Keratinocyte (primary cell): ENCODE results near the gene ATP11A.

Source experiments
- CTCF ChIP-seq, 3 experiments: IDR thresholded peaks in 1 of 3; conservative IDR thresholded peaks in 1 of 3; optimal IDR thresholded peaks in 1 of 3; 2 replicates in 2 of 3; 3 replicates in 1 of 3; pipeline versions ENCODE3 to v1.5.1; 2011; ENCODE audit warnings: low read length in 3 of 3, mild to moderate bottlenecking in 3 of 3, moderate library complexity in 2 of 3, control low read depth in 1 of 3, inconsistent platforms in 1 of 3; ENCODE audit not compliant: insufficient read depth in 2 of 3; ENCODE audit errors: extremely low read depth in 1 of 3
- EZH2 ChIP-seq: IDR thresholded peaks from one replicate; pipeline ENCODE4 v1.6.1; 2012; ENCODE audit warnings: inconsistent platforms, mild to moderate bottlenecking, low read length, moderate library complexity

DNA sequence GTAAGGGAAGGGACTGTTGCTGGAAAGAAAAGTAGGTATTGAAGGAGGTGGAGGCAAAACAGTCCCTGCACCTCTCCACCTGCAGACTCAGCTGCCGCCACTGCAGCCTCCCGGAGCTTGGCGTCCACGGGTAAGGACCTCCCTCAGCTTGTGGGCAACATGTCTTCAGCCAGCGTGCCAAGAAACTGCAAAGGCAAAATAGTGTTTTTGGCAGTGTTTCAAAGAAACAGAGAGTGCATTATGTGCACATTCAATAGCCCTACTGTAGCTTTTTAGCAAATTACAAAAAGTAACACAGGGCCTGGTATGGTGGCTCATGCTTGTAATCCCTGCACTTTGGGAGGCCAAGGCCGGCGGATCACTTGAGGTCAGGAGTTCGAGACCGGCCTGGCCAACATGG, 57.4 kb downstream of the ATP11A start:
- TF ChIP-seq CTCF (optimal IDR thresholded peaks at IDR 0.05 in 1 of 3, IDR thresholded peaks at IDR 0.05 in 1 of 3, conservative IDR thresholded peaks at IDR 0.05 in 1 of 3; ENCODE audit: extremely low read depth in 1 of 3, insufficient read depth in 2 of 3, low read length in 3 of 3) = no peak
- no peak for TF ChIP-seq EZH2
